Hepatocyte (in vitro differentiated cells): Measurements from ENCODE around the gene TNS4. TPM values are rescaled to one million over a fixed set of nuclear protein-coding genes. Genes with fewer than 3 reads are reported as not detected.

ENCODE experiments used
- DNase-seq: peaks from one replicate; pipeline ENCODE4 v3.0.0-alpha.2; 2016; ENCODE audit warnings: low spot score
- H2AFZ ChIP-seq: fragments of 200-600 bp; sonication (generic); 2 replicates; pipeline ENCODE4 v1.6.0; 2016; ENCODE audit warnings: antibody characterized with exemption, mild to moderate bottlenecking
- H3K27ac ChIP-seq: fragments of 200-600 bp; sonication (generic); 2 replicates; pipeline ENCODE4 v1.5.1; 2016; ENCODE audit warnings: mild to moderate bottlenecking
- H3K27me3 ChIP-seq: fragments of 200-600 bp; sonication (generic); 2 replicates; pipeline ENCODE4 v1.6.1; 2016
- H3K36me3 ChIP-seq: fragments of 200-600 bp; sonication (generic); replicated peaks from 2 replicates; pipeline ENCODE4 v1.5.1; 2016; ENCODE audit warnings: low read depth; ENCODE audit not compliant: insufficient read depth
- H3K4me1 ChIP-seq: fragments of 200-600 bp; sonication (generic); 2 replicates; pipeline ENCODE4 v1.5.1; 2016; ENCODE audit warnings: mild to moderate bottlenecking, moderate library complexity; ENCODE audit not compliant: insufficient read depth
- H3K4me2 ChIP-seq: fragments of 200-600 bp; sonication (generic); 2 replicates; pipeline ENCODE4 v1.6.0; 2016
- H3K4me3 ChIP-seq: fragments of 200-600 bp; sonication (generic); 2 replicates; pipeline ENCODE4 v1.5.1; 2016; ENCODE audit warnings: mild to moderate bottlenecking
- H3K79me2 ChIP-seq: fragments of 200-600 bp; sonication (generic); 2 replicates; pipeline ENCODE4 v1.6.0; 2017; ENCODE audit warnings: mild to moderate bottlenecking
- H3K9me2 ChIP-seq: fragments of 200-600 bp; sonication (generic); replicated peaks from 2 replicates; pipeline ENCODE4 v1.6.0; 2017; ENCODE audit warnings: mild to moderate bottlenecking; ENCODE audit not compliant: insufficient read depth
- H3K9me3 ChIP-seq: fragments of 200-600 bp; sonication (generic); 2 replicates; pipeline ENCODE4 v1.5.1; 2016; ENCODE audit warnings: low read depth, mild to moderate bottlenecking
- H4K20me1 ChIP-seq: fragments of 200-600 bp; sonication (generic); 2 replicates; pipeline ENCODE4 v1.6.0; 2016; ENCODE audit warnings: mild to moderate bottlenecking; ENCODE audit not compliant: insufficient read depth, poor library complexity, severe bottlenecking
- EZH2 ChIP-seq: fragments of 200-600 bp; sonication (generic); IDR thresholded peaks from 2 replicates; pipeline ENCODE4 v1.6.1; 2016; ENCODE audit warnings: antibody characterized with exemption, mild to moderate bottlenecking, borderline replicate concordance
- EZH2phosphoT487 ChIP-seq: fragments of 200-600 bp; sonication (generic); IDR thresholded peaks from one replicate; pipeline ENCODE4 v1.6.1; 2018; ENCODE audit warnings: antibody characterized with exemption, mild to moderate bottlenecking, low read depth, moderate library complexity; ENCODE audit not compliant: unreplicated experiment, severe bottlenecking
- WGBS: methylation state at CpG from one replicate; pipeline ENCODE4 v1.1.6; 2016; ENCODE audit warnings: low lambda C conversion rate; ENCODE audit errors: missing lambda C conversion rate; 5-methylcytosine and 5-hydroxymethylcytosine counted together
- polyA plus RNA-seq: library from polyadenylated mRNA; unstranded; fragments of >200 nt; fragmentation: Nextera tagmentation; extraction: Ambion mirVana; gene quantifications from 2 replicates; pipeline ENCODE4 v1.2.1, GENCODE V29; 2016
- total RNA-seq: library from RNA; depleted of rRNA; stranded (reverse); fragments of >200 nt; gene quantifications from 2 replicates; pipeline ENCODE4 v1.2.3, GENCODE V29; 2014
- TF ChIP-seq, protein P1 (sequence below): fragments of 200-600 bp; sonication (generic); IDR thresholded peaks from 2 replicates; pipeline ENCODE4 v1.5.1; 2016; ENCODE audit warnings: antibody characterized with exemption, mild to moderate bottlenecking; ENCODE audit not compliant: poor library complexity

The TNS4 gene
- total and polyA plus RNA-seq, 2 experiments from 2014 or later = 0.07 TPM; not detected in 1

DNA sequence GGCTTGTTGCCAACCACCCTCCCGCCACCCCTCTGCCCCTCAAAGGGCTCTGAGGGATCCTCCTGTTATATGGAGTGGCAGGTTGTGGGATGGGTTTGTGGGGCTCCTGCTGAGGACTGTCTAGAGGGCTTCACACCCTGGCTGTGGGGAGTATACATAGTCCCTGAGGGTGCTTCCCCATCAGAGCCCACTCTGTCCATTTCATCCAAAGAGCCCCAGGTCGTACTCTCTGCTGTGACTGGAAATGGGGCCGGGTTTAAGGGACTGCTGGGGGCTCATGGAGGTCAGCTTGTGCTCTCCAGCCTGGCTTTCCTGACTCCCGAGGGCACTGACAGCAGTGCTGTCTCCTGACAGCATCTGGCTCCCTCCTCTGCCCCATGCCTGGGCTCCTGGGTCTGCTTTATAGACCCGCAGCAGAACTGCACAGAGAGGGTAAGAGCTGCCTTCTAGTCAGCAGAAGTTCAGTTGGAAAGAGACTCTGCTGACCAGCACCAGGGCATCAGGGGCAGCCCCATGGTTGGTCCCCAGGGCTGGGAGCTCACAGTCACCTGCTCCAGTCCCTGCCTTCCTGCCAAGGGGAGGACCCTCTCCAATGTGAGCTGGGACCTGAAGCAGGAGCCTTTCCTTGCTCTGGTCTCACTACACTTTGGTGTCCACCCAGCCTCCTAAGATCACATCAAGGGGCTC, 17.8 kb upstream of the TNS4 start:
- Histone ChIP-seq H4K20me1 (no peaks in the 10 kb centered on the region), H3K36me3 (no peaks in the 10 kb centered on the region), H3K4me3 (no peak overlapping the region), H3K4me1 (no peaks in the 10 kb centered on the region), H3K27me3 (no peaks in the 10 kb centered on the region), H3K9me2 (no peaks in the 10 kb centered on the region), H3K4me2 (no peak overlapping the region), H3K79me2 (no peaks in the 10 kb centered on the region), H3K27ac (no peak overlapping the region), H3K9me3 (no peaks in the 10 kb centered on the region), H2AFZ (no peak overlapping the region)
- no peak for TF ChIP-seq EZH2
- no peak for TF ChIP-seq EZH2phosphoT487
- TF ChIP-seq, protein P1, sequence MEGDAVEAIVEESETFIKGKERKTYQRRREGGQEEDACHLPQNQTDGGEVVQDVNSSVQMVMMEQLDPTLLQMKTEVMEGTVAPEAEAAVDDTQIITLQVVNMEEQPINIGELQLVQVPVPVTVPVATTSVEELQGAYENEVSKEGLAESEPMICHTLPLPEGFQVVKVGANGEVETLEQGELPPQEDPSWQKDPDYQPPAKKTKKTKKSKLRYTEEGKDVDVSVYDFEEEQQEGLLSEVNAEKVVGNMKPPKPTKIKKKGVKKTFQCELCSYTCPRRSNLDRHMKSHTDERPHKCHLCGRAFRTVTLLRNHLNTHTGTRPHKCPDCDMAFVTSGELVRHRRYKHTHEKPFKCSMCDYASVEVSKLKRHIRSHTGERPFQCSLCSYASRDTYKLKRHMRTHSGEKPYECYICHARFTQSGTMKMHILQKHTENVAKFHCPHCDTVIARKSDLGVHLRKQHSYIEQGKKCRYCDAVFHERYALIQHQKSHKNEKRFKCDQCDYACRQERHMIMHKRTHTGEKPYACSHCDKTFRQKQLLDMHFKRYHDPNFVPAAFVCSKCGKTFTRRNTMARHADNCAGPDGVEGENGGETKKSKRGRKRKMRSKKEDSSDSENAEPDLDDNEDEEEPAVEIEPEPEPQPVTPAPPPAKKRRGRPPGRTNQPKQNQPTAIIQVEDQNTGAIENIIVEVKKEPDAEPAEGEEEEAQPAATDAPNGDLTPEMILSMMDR = no peak
- no peak for DNase-seq
- 86% methylated on average over 5 of the region's 5 CpGs for WGBS

DNA sequence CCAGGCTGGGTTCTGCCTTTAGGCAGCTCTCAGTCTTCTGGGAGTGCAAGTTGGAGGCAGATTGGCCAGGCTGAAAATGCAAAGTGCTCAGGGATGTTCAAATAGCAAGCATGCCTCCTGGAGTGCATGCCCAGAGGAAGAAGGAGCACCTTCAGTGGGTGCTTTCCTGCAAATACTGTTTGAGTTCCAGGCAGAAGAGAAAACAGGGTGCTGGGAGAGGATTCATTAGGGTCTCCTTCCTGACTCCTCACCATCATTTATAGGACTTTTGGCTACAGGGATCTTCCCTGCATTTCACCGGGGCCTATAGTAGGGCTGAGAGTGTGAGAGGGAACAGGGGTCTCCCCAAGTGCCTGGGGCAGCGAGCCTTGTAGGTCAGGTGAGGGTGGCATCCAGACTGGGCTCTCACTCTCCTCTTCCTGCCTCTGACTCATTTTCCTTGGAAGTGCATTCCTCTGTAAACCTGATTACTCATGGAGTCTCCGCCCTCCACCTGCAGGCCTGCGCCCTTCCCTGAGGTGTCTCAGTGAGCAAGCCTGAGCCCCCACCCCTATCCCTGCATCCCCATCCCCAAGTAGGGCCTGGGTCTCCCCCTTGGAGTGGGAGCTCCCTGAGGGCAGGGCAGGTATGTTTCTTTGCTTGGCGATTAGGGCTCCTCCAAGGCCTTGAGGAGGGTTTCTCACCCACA, 17.1 kb upstream of the TNS4 start:
- Histone ChIP-seq H3K9me3 (no peaks in the 10 kb centered on the region), H3K4me3 (no peak overlapping the region), H3K79me2 (no peaks in the 10 kb centered on the region), H3K9me2 (no peaks in the 10 kb centered on the region), H4K20me1 (no peaks in the 10 kb centered on the region), H3K4me1 (no peaks in the 10 kb centered on the region), H3K27ac (peak overlapping the region; percentile 34), H2AFZ (no peak overlapping the region), H3K4me2 (no peak overlapping the region), H3K27me3 (no peaks in the 10 kb centered on the region), H3K36me3 (no peaks in the 10 kb centered on the region)
- TF ChIP-seq, protein P1 = no peak
- TF ChIP-seq EZH2 = no peak
- TF ChIP-seq EZH2phosphoT487 = no peak
- peak; percentile 74 for DNase-seq
- 65% methylated on average over 5 of the region's 5 CpGs for WGBS

DNA sequence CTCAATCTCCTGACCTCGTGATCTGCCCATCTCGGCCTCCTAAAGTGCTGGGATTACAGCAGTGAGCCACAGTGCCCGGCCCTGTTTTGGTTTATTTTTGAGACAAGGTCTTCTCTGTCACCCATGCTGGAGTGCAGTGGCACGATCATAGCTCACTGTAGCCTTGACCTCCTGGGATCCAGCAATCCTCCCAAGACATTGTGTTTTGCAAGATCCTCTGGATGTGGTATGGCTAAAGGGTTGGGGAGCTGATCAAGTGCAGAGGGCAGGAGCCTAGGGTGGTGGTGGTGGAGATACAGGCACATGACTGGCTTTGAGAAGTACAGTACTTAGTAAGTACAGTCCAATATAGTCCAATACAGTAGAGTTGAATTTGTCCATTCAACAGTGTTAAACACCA, 16.6 kb upstream of the TNS4 start:
- Histone ChIP-seq H3K36me3 (no peaks in the 10 kb centered on the region), H2AFZ (no peak overlapping the region), H3K4me2 (no peak overlapping the region), H3K4me1 (no peaks in the 10 kb centered on the region), H3K27me3 (no peaks in the 10 kb centered on the region), H3K4me3 (no peak overlapping the region), H3K9me2 (no peaks in the 10 kb centered on the region), H3K79me2 (no peaks in the 10 kb centered on the region), H3K9me3 (no peaks in the 10 kb centered on the region), H4K20me1 (no peaks in the 10 kb centered on the region), H3K27ac (no peak overlapping the region)
- 94% methylated on average over 4 of the region's 4 CpGs for WGBS
- no peak for DNase-seq
- TF ChIP-seq EZH2 = no peak
- TF ChIP-seq, protein P1 = no peak
- TF ChIP-seq EZH2phosphoT487 = no peak
